ENCODE results near the gene CWF19L1. TPM values are rescaled to one million over a fixed set of nuclear protein-coding genes. Genes with fewer than 3 reads are reported as not detected.
A peak's percentile ranks its signal among the peaks of the same experiment; 100 is the strongest.
"Not testable (repeated sequence)": the region's sequence is repeated elsewhere in the genome, so short reads cannot be mapped to it uniquely, and the experiment has no call there.

Gene CWF19L1
- 38.8 TPM for polyA plus RNA-seq (ENCODE audit: insufficient read length)
- long read RNA-seq, donor 1, partial matches to known transcripts: 0 of 3 reads
- long read RNA-seq, donor 1, other reads (novel, unspliced or antisense): 0 of 3 reads
- long read RNA-seq, donor 2, partial matches to known transcripts: 0 of 2 reads
- long read RNA-seq, donor 2, other reads (novel, unspliced or antisense): 0 of 2 reads
- long read RNA-seq, donor 3: 0 reads
- long read RNA-seq, donor 4: 0 reads
- long read RNA-seq, donor 5, partial matches to known transcripts: 0 of 1 reads
- long read RNA-seq, donor 5, other reads (novel, unspliced or antisense): 0 of 1 reads
- long read RNA-seq, donor 6: 0 reads
- long read RNA-seq, donor 7, partial matches to known transcripts: 0 of 1 reads
- long read RNA-seq, donor 7, other reads (novel, unspliced or antisense): 0 of 1 reads
- long read RNA-seq, donor 8: 0 reads

DNA sequence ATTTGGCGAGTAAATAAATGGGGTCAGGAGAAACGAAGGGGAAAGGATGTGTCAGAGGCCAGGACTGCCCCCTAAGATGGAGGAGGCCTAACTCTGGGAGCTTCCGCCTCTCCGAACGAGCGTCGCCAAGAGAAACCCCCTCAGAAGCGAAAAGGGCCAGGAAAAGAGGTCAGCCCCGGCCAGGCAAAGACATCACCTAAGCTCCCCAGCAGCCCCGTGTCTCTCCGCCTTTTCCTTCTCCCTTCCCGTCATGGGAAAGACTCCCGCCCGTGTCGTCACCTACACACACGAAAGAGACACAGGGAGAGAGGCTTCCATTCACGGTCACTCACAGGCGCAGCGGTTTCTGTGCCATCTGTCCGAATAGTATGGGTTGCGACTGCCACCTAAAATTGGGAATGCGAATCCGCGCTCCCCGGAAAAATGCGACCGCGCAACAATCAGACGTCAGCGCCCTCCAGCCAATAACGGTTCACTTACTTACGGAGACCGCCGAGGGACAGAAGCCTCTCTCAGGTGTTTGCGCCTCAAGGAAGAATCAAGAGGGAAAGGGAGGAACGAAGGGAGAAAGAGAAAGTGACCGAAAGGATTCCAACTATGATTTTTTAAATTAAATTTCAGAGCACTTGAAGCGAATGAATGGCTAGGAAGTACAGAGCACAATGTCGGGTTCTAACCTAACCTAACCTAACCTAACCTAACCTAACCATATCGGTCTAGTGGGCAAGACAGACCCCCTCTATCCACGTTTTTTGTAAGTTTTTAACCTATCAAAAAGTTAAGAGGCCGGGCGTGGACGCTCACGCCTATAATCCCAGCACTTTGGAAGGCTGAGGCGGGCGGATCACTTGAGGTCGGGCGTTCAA, at the start of gene CWF19L1:
Gene CWF19L1 (minus strand): TSS at position 400 of the 866 bp plus-strand sequence. CDS start 45 bp downstream, at position 355.
- peak; percentile 87 for DNase-seq

- DNase-seq: no peak
These were observed 48.2 kb upstream of the CWF19L1 start for GRCh38 chr10:100315615-100316014.

DNA sequence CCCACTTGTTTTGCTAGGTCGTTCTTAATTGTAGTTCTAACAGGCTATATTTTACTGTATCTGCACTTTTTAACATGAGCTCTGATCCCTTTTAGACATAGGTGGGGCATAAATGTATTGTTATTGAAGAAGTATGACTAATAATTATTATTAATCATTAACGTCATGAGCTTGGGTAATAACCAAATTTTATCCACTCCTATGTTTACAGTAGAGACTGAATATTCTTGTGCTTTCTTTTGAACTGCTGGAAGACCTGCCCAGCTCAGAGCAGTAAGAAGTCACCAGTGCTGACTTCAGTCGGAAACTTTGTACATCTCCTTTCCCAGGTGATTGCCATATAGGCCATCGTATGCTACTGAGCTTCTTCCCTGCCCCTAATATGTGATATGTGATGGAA, 43.9 kb upstream of the CWF19L1 start:
- DNase-seq: no peak

DNA sequence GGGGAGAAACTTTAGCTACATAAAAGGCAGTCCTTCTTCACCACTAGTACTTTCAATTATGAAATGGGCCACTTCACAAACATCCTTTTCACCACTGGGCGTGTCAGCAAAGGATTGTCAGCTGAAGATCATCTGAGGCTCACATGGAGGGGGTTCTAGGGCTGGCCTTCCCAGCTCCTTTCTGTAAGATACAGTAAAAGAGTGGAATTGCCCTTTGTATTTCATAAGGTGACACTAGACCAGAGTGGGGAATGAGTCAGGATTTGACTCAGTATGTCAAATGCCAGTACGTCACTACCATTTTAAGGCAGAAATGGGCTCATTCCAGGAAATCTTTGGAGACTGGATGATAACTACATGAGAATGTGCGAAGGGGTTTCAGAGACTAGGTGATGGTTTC, 40.2 kb upstream of the CWF19L1 start:
- no peak for DNase-seq

GRCh38 chr10:100306861-100307260, 39.4 kb upstream of the CWF19L1 start:
- DNase-seq: no peak

GRCh38 chr10:100304414-100304813, 37.0 kb upstream of the CWF19L1 start:
- no peak for DNase-seq

GRCh38 chr10:100303724-100304319, 36.4 kb upstream of the CWF19L1 start:
- no peak for DNase-seq

DNA sequence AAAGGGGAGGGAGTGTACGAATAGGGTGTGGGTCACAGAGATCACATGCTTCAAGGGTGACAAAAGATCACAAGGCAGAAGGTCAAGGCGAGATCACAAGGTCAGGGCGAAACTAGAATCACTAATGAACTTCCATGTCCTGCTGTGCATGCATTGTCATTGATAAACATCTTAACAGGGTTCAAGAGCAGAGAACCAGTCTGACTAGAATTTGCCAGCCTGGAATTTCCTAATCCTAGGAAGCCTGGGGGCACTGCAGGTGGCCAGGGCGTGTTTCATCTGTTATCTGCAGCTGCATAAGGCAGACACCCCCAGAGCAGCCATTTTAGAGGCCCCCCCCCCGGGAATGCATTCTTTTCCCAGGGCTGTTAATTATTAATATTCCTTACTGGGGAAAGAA, 33.7 kb upstream of the CWF19L1 start:
- DNase-seq: not testable (repeated sequence)

- DNase-seq: no peak
These were observed 29.8 kb upstream of the CWF19L1 start for GRCh38 chr10:100297242-100297641.

DNA sequence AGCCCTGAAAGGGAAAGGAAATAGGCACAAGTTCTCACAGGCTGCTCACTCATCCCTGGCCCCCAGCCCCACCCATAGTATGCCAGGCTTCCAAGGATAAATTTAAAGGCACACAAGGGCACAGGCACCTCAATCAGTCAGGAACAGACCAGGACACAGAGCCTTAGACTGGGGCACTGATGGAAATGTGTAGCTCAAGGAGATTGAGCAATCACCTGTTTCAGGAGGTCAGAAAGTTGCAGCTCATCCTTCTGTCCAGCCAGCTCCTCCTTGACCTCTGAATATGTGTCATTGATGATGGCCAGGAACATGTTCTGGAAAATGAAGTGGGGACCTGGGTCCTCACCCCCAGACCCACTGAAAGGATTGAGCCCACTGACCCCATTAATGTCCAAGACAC, 25.6 kb upstream of the CWF19L1 start:
- no peak for DNase-seq

- DNase-seq: not testable (repeated sequence)
These were observed 24.9 kb upstream of the CWF19L1 start for GRCh38 chr10:100292300-100292699.

DNA sequence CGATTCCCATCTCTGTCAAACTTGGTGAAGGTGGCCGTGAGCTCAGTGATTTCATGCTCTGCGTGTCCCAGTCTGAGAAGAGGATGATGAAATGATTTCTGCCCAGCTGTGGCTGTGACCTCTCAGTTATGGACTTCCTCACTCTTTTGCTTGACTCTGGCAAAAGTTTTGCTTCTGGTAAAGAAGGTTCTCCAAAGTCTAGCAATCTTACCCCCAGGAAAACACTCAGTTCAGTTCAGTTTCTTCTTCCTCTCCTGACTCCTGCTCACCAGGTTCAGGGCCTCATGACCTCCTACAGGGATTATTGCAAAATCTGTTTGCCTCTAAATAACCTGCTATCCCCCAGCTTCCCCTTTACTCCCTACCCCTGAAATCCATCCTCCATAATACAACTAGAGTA, 23.9 kb upstream of the CWF19L1 start:
- no peak for DNase-seq

DNA sequence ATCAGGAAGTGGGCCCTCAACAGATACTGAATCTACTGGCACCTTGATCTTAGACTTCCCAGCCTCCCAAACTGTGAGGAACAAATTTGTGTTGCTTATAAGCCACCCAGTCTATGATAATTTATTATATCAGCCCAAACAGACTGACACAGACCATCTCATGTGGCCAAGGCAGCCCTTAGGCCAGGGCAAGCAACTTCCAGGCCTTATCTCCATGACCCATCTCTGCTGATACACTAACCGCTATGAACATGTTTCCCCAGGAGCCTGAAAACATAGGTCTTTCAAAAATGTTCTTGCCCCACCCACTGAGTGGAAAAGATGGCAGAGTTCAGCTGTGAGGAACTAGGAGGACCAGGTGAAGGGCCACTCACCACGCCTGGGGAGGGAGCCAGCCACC, 22.2 kb upstream of the CWF19L1 start:
- no peak for DNase-seq

GRCh38 chr10:100288196-100288595, 20.8 kb upstream of the CWF19L1 start:
- no peak for DNase-seq

GRCh38 chr10:100287756-100288155, 20.3 kb upstream of the CWF19L1 start:
- no peak for DNase-seq

- DNase-seq: peak; percentile 81
These were observed 18.9 kb upstream of the CWF19L1 start, which contains the start of gene BLOC1S2 for GRCh38 chr10:100286051-100287033. BLOC1S2 (minus strand) TSS chr10:100286680; CDS start chr10:100286659, 21 bp downstream.

GRCh38 chr10:100285326-100285725, 17.9 kb upstream of the CWF19L1 start:
- DNase-seq: not testable (repeated sequence)

- no peak for DNase-seq
These were observed 15.5 kb upstream of the CWF19L1 start for GRCh38 chr10:100282907-100283306.

DNA sequence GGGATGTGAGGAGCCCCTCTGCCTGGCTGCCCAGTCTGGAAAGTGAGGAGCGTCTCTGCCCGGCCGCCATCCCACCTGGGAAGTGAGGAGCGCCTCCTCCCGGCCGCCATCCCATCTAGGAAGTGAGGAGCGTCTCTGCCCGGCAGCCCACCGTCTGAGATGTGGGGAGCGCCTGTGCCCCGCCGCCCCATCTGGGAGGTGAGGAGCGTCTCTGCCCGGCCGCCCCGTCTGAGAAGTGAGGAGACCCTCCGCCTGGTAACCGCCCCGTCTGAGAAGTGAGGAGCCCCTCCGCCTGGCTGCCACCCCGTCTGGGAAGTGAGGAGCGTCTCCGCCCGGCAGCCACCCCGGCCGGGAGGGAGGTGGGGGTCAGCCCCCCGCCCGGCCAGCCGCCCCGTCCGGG, 9.5 kb upstream of the CWF19L1 start:
- not testable (repeated sequence) for DNase-seq

GRCh38 chr10:100265821-100266485, 1.5 kb downstream of the CWF19L1 start:
- no peak for DNase-seq

- no peak for DNase-seq
These were observed 13.2 kb downstream of the CWF19L1 start for GRCh38 chr10:100254191-100254590.

Data from left kidney (tissue), 8 donors.